PC-9 (cell line): Measurements from ENCODE around the gene MAEA. TPM values are rescaled to one million over a fixed set of nuclear protein-coding genes. Genes with fewer than 3 reads are reported as not detected.

ENCODE experiments used
- BruUV-seq: library from RNA; stranded (reverse); fragments of 400-500 nt; replicated peaks from 2 replicates; lab custom pipeline; 2021; lab: Mats Ljungman, UMichigan
- CTCF ChIA-PET: fragments of 300-600 bp; sonication (Branson Sonifier 250); formaldehyde crosslinking; loops from one replicate; lab custom pipeline; 2022; ENCODE audit warnings: antibody characterized with exemption; lab: Charles Lee
- POLR2A ChIA-PET: fragments of 300-600 bp; sonication (Branson Sonifier 250); formaldehyde crosslinking; loops from one replicate; lab custom pipeline; 2022; ENCODE audit warnings: antibody characterized with exemption; ENCODE audit not compliant: unreplicated experiment; lab: Charles Lee
- DNase-seq, 2 experiments: peaks; one replicate each; pipeline versions ENCODE4 v3.0.0 to v3.0.0-alpha.2; 2015 to 2022; ENCODE audit warnings: mixed read lengths in 1 of 2
- H2AFZ ChIP-seq: fragments of 200-600 bp; sonication (generic); 2 replicates; pipeline ENCODE4 v1.8.1; 2017; ENCODE audit warnings: antibody characterized with exemption
- H3F3A ChIP-seq: fragments of 200-600 bp; sonication (generic); 2 replicates; pipeline ENCODE4 v1.8.1; 2017; ENCODE audit warnings: antibody characterized with exemption, mild to moderate bottlenecking, low read depth; ENCODE audit not compliant: insufficient read depth
- H3K27ac ChIP-seq: fragments of 200-600 bp; sonication (generic); 2 replicates; pipeline ENCODE4 v1.6.1; 2016; ENCODE audit warnings: mixed run types
- H3K27me3 ChIP-seq: fragments of 200-600 bp; sonication (generic); 2 replicates; pipeline ENCODE4 v1.6.1; 2016; ENCODE audit warnings: low read depth, mixed run types; ENCODE audit not compliant: insufficient read depth
- H3K36me3 ChIP-seq: fragments of 200-600 bp; sonication (generic); 2 replicates; pipeline ENCODE4 v1.6.1; 2016; ENCODE audit warnings: low read depth, mixed run types
- H3K4me1 ChIP-seq: fragments of 200-600 bp; sonication (generic); replicated peaks from 2 replicates; pipeline ENCODE4 v1.6.1; 2016; ENCODE audit warnings: mixed run types; ENCODE audit not compliant: insufficient read depth
- H3K4me2 ChIP-seq: fragments of 200-600 bp; sonication (generic); 2 replicates; pipeline ENCODE4 v1.6.1; 2017; ENCODE audit warnings: mixed run types
- H3K4me3 ChIP-seq: fragments of 200-600 bp; sonication (generic); 2 replicates; pipeline ENCODE4 v1.6.1; 2016; ENCODE audit warnings: mixed run types
- H3K79me2 ChIP-seq: fragments of 200-600 bp; sonication (generic); 2 replicates; pipeline ENCODE4 v1.6.1; 2017; ENCODE audit warnings: low read depth, mixed run types
- H3K9me2 ChIP-seq: fragments of 200-600 bp; sonication (generic); 2 replicates; pipeline ENCODE4 v1.8.1; 2017; ENCODE audit warnings: mild to moderate bottlenecking; ENCODE audit not compliant: insufficient read depth
- H3K9me3 ChIP-seq: fragments of 200-600 bp; sonication (generic); 2 replicates; pipeline ENCODE4 v1.8.1; 2016; ENCODE audit warnings: low read depth; ENCODE audit not compliant: insufficient read depth
- H4K20me1 ChIP-seq: fragments of 200-600 bp; sonication (generic); 2 replicates; pipeline ENCODE4 v1.8.1; 2017; ENCODE audit not compliant: insufficient read depth
- EZH2 ChIP-seq: fragments of 200-600 bp; sonication (generic); IDR thresholded peaks from 2 replicates; pipeline ENCODE4 v1.8.0; 2017; ENCODE audit warnings: antibody characterized with exemption, low read depth
- intact Hi-C: fragments of 100-400 bp; cut with micrococcal nuclease; formaldehyde crosslinking; loops from one replicate; pipeline ENCODE4 v1.10.0; 2022; ENCODE audit not compliant: unreplicated experiment
- total RNA-seq: library from RNA; stranded (reverse); gene quantifications from 2 replicates; pipeline ENCODE4 v1.2.3, GENCODE V29; 2021
- TF ChIP-seq, protein P1 (sequence below): fragments of 200-600 bp; sonication (generic); conservative IDR thresholded peaks from 2 replicates; pipeline ENCODE4 v1.6.1; 2017; ENCODE audit warnings: mixed run types, antibody characterized with exemption, mild to moderate bottlenecking, moderate library complexity

Gene MAEA
- total RNA-seq, 1 experiment from 2014 or later, result 79.4 TPM

DNA sequence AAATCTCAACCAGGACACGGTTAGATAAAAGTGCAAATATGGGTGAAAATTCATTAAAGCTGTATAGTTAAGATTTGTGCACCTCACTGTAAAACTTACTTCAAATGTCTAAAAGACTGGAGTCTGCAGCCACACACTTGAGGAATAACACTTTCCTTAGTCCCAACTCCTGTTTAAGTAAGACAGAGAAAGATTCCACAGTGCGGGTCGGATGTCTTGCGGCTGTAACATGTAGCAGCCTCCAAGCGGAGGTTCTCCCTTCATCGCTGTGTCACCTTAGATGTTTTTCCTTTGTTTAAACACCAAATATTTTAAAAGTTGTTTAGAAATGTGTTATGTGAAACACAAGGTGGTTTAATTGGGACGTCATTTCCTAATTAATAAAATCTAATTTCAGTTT lies 905 bp upstream of the MAEA start:
- Histone ChIP-seq H3F3A (peaks cover 11% of the 10 kb centered on the region), H3K4me1 (peaks cover 27% of the 10 kb centered on the region), H3K9me3 (no peaks in the 10 kb centered on the region; the same call in 1 of the 2 replicates), H3K79me2 (peaks cover 38% of the 10 kb centered on the region), H3K4me3 (peak overlapping the region; percentile 77), H3K36me3 (no peaks in the 10 kb centered on the region), H3K27ac (peak overlapping the region; percentile 44), H4K20me1 (peaks cover 34% of the 10 kb centered on the region), H3K27me3 (no peaks in the 10 kb centered on the region), H3K4me2 (peak overlapping the region; percentile 97), H2AFZ (peak overlapping the region; percentile 89), H3K9me2 (no peaks in the 10 kb centered on the region)
- no peak for TF ChIP-seq EZH2
- TF ChIP-seq, protein P1, sequence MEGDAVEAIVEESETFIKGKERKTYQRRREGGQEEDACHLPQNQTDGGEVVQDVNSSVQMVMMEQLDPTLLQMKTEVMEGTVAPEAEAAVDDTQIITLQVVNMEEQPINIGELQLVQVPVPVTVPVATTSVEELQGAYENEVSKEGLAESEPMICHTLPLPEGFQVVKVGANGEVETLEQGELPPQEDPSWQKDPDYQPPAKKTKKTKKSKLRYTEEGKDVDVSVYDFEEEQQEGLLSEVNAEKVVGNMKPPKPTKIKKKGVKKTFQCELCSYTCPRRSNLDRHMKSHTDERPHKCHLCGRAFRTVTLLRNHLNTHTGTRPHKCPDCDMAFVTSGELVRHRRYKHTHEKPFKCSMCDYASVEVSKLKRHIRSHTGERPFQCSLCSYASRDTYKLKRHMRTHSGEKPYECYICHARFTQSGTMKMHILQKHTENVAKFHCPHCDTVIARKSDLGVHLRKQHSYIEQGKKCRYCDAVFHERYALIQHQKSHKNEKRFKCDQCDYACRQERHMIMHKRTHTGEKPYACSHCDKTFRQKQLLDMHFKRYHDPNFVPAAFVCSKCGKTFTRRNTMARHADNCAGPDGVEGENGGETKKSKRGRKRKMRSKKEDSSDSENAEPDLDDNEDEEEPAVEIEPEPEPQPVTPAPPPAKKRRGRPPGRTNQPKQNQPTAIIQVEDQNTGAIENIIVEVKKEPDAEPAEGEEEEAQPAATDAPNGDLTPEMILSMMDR, result no peak
- CTCF ChIA-PET, result interaction anchor here (0.5 kb wide), 1 partner anchor 479 kb away, joined by 10 read pairs; no protein-coding TSS in a partner anchor
- no peak for DNase-seq
- BruUV-seq, result no TSS peak
- intact Hi-C loops, result loop anchor here (5.0 kb wide), 1 partner anchor 39 kb away; no protein-coding TSS in a partner anchor
- POLR2A ChIA-PET, result interaction anchor here (0.6 kb wide), 1 partner anchor 611 kb away, joined by 3 read pairs; no protein-coding TSS in a partner anchor

DNA sequence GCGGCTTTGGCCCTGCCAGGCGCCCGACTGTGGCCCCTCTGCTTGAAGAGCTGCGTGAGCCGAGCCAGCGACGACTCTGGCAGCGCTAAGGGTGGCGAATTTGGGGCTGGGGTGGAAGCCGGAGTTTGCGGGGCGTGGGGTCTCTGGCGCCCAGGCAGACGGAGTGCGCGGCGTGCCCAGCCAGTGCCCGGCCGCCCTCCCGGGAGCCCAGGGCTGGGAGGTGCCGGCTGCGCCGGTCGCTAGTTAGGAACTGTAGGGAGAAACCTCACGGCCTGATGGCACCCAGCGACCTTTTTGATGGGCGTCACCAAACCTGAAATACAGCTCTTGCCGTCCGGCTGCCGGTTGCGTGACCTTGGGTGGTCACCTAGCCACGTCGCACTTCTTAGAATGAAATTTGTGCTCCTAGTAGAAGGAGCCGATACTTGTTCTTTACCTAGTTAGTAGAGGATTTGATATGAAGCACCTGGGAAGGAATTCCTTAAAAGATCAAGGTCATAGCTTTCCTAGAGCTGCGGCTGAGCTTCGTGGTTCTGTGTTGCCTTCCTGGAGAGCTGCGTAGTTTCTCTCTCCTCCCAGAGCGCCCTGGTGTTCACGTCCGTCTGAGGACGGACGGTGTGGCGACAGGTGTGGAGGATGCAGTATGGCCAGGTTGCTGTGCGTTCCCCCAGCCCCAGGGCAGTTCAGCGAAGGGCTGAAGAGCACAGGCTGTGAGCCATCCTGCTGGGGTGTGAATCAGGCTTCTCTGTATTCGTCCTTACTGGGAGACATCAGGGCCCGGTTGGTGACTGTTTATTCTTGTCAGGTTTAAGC lies 680 bp downstream of the MAEA start:
- POLR2A ChIA-PET, result interaction anchor here (0.6 kb wide), 3 partner anchors 8 to 39 kb away, joined by 4 to 5 read pairs (median 5); no protein-coding TSS in a partner anchor
- Histone ChIP-seq H3K79me2 (peaks cover 52% of the 10 kb centered on the region), H3K36me3 (no peaks in the 10 kb centered on the region), H3K4me3 (peak overlapping the region; percentile 77), H3K27ac (peak overlapping the region; percentile 53), H3K4me2 (peak overlapping the region; percentile 89), H3F3A (peaks cover 11% of the 10 kb centered on the region), H3K9me3 (no peaks in the 10 kb centered on the region; the same call in 1 of the 2 replicates), H3K27me3 (no peaks in the 10 kb centered on the region), H4K20me1 (peaks cover 48% of the 10 kb centered on the region), H3K9me2 (no peaks in the 10 kb centered on the region), H3K4me1 (peaks cover 27% of the 10 kb centered on the region), H2AFZ (peak overlapping the region; percentile 79)
- TSS peak; percentile 67 for BruUV-seq
- intact Hi-C loops, result loop anchor here (1.0 to 5.0 kb wide), 2 partner anchors 43 to 55 kb away; partner anchors contain the start of gene CTBP1
- TF ChIP-seq, protein P1, result no peak
- no peak for TF ChIP-seq EZH2
- CTCF ChIA-PET, result no interaction called here
- peak; percentile 46 to 58 for DNase-seq

- Histone ChIP-seq H4K20me1 (peaks cover 48% of the 10 kb centered on the region), H2AFZ (no peak overlapping the region), H3K79me2 (peaks cover 53% of the 10 kb centered on the region), H3K4me1 (peaks cover 27% of the 10 kb centered on the region), H3K4me2 (peak overlapping the region; percentile 89), H3F3A (peaks cover 11% of the 10 kb centered on the region), H3K4me3 (peak overlapping the region; percentile 77), H3K9me2 (no peaks in the 10 kb centered on the region), H3K27ac (peak overlapping the region; percentile 53; the same call in 1 of the 2 replicates), H3K9me3 (no peaks in the 10 kb centered on the region; the same call in 1 of the 2 replicates), H3K27me3 (no peaks in the 10 kb centered on the region), H3K36me3 (no peaks in the 10 kb centered on the region)
- TF ChIP-seq, protein P1, result no peak
- TF ChIP-seq EZH2, result no peak
- ChIA-PET POLR2A (no interaction called here), CTCF (no interaction called here)
- no peak for DNase-seq
- intact Hi-C loops, result loop anchor here (5.0 kb wide), 1 partner anchor 44 kb away; the partner anchor contains the start of gene CTBP1
- BruUV-seq, result no TSS peak
These were observed 1.4 kb downstream of the MAEA start for GRCh38 chr4:1291091-1291490.
